Caco-2 (cell line): ENCODE data around the gene WNT3A. TPM values are rescaled to one million over a fixed set of nuclear protein-coding genes. Genes with fewer than 3 reads are reported as not detected.

Experiments used
- BruUV-seq: library from RNA; stranded (reverse); fragments of 400-500 nt; replicated peaks from 2 replicates; lab custom pipeline; 2021; lab: Mats Ljungman, UMichigan
- CTCF ChIA-PET: fragments of 300-600 bp; sonication (Branson Sonifier 250); formaldehyde crosslinking; loops from one replicate; lab custom pipeline; 2022; ENCODE audit warnings: antibody characterized with exemption; lab: Charles Lee
- POLR2A ChIA-PET: fragments of 300-600 bp; sonication (Branson Sonifier 250); formaldehyde crosslinking; loops from one replicate; lab custom pipeline; 2022; ENCODE audit warnings: antibody characterized with exemption; lab: Charles Lee
- DNase-seq, 2 experiments: peaks; one replicate each; pipeline versions ENCODE4 v3.0.0 to v3.0.0-alpha.2; 2020 to 2022
- H3K27me3 ChIP-seq: replicated peaks from 2 replicates; pipeline ENCODE4 v1.6.0; 2011; ENCODE audit warnings: low read length; ENCODE audit not compliant: control insufficient read depth, insufficient read depth
- H3K36me3 ChIP-seq: 2 replicates; pipeline ENCODE4 v1.5.1; 2011; ENCODE audit warnings: low read length; ENCODE audit not compliant: control insufficient read depth, insufficient read depth
- H3K4me1 ChIP-seq: fragments of 250-450 bp; sonication (Bioruptor Pico); 2 replicates; pipeline ENCODE4 v1.5.1; 2020; ENCODE audit warnings: mild to moderate bottlenecking
- H3K4me3 ChIP-seq: 2 replicates; pipeline ENCODE4 v1.5.1; 2011; ENCODE audit warnings: low read depth, mild to moderate bottlenecking, control low read depth, low read length
- H3K9me3 ChIP-seq: fragments of 250-450 bp; sonication (Bioruptor Pico); 2 replicates; pipeline ENCODE4 v1.5.1; 2020; ENCODE audit warnings: mild to moderate bottlenecking, moderate library complexity
- H3K27ac Mint-ChIP-seq: one replicate; pipeline ENCODE4 v1.8.0; 2022; ENCODE audit warnings: mixed read lengths; ENCODE audit not compliant: unreplicated experiment
- H3K27me3 Mint-ChIP-seq: one replicate; pipeline ENCODE4 v1.8.0; 2022; ENCODE audit warnings: mixed read lengths; ENCODE audit not compliant: insufficient read depth, unreplicated experiment
- H3K36me3 Mint-ChIP-seq: one replicate; pipeline ENCODE4 v1.8.0; 2022; ENCODE audit warnings: mild to moderate bottlenecking, mixed read lengths; ENCODE audit not compliant: insufficient read depth, unreplicated experiment
- H3K4me1 Mint-ChIP-seq: one replicate; pipeline ENCODE4 v1.8.0; 2022; ENCODE audit warnings: low read depth, mixed read lengths; ENCODE audit not compliant: unreplicated experiment
- H3K4me3 Mint-ChIP-seq: one replicate; pipeline ENCODE4 v1.8.0; 2022; ENCODE audit warnings: mild to moderate bottlenecking, moderate library complexity, mixed read lengths; ENCODE audit not compliant: unreplicated experiment
- H3K9me3 Mint-ChIP-seq: one replicate; pipeline ENCODE4 v1.8.0; 2022; ENCODE audit warnings: mixed read lengths; ENCODE audit not compliant: unreplicated experiment
- CTCF ChIP-seq, 2 experiments: fragments of 200-600 bp in 1 of 2; IDR thresholded peaks; 1 replicate in 1 of 2; 2 replicates in 1 of 2; pipeline versions ENCODE4 v1.5.1 to v1.8.0; 2011 to 2022; ENCODE audit warnings: antibody characterized with exemption in 1 of 2, control low read depth in 1 of 2, inconsistent platforms in 1 of 2, low read depth in 1 of 2, low read length in 1 of 2, mild to moderate bottlenecking in 1 of 2, moderate library complexity in 1 of 2; ENCODE audit not compliant: insufficient read depth in 1 of 2, severe bottlenecking in 1 of 2, unreplicated experiment in 1 of 2
- intact Hi-C: fragments of 100-400 bp; cut with micrococcal nuclease; formaldehyde crosslinking; loops from one replicate; pipeline ENCODE4 v1.10.0; 2022; ENCODE audit not compliant: unreplicated experiment
- total RNA-seq: library from RNA; stranded (reverse); gene quantifications from 2 replicates; pipeline ENCODE4 v1.2.3, GENCODE V29; 2022

Gene WNT3A
- total RNA-seq, 1 experiment from 2014 or later, result 0.09 TPM

GRCh38 chr1:228085287-228085951, 78.6 kb downstream of the WNT3A start:
- Mint-ChIP-seq H3K36me3 (peaks cover 70% of the 10 kb centered on the region), H3K27me3 (no peaks in the 10 kb centered on the region), H3K27ac (peak overlapping the region; percentile 95), H3K4me1 (peaks cover 27% of the 10 kb centered on the region), H3K4me3 (peak overlapping the region; percentile 93), H3K9me3 (no peaks in the 10 kb centered on the region)
- POLR2A ChIA-PET, result no interaction called here
- CTCF ChIA-PET, result no interaction called here
- no peak overlapping the region for H3K4me3 ChIP-seq
- H3K4me1 ChIP-seq, result peaks cover 23% of the 10 kb centered on the region
- intact Hi-C loops, result loop anchor here (2.0 kb wide), 1 partner anchor 15 kb away; no protein-coding TSS in a partner anchor
- no peaks in the 10 kb centered on the region for H3K9me3 ChIP-seq
- no peak for TF ChIP-seq CTCF (IDR thresholded peaks at IDR 0.05; ENCODE audit: insufficient read depth in 1 of 2, low read depth in 1 of 2, low read length in 1 of 2, severe bottlenecking in 1 of 2, unreplicated experiment in 1 of 2)
- peak in 1 of 2 experiments; percentile 55 for DNase-seq
- BruUV-seq, result no TSS peak
- peaks cover 6% of the 10 kb centered on the region for H3K36me3 ChIP-seq
- H3K27me3 ChIP-seq, result no peaks in the 10 kb centered on the region

- Histone ChIP-seq H3K36me3 (peaks cover 11% of the 10 kb centered on the region), H3K9me3 (no peaks in the 10 kb centered on the region; the same call in 1 of the 2 replicates), H3K4me1 (peaks cover 26% of the 10 kb centered on the region), H3K27me3 (no peaks in the 10 kb centered on the region), H3K4me3 (no peak overlapping the region)
- Mint-ChIP-seq H3K36me3 (peaks cover 94% of the 10 kb centered on the region), H3K4me1 (peaks cover 27% of the 10 kb centered on the region), H3K27me3 (no peaks in the 10 kb centered on the region), H3K9me3 (no peaks in the 10 kb centered on the region), H3K4me3 (no peak overlapping the region), H3K27ac (peak overlapping the region; percentile 87)
- BruUV-seq, result no TSS peak
- no peak for DNase-seq
- intact Hi-C loops, result no loop called here
- ChIA-PET CTCF (no interaction called here), POLR2A (no interaction called here)
- TF ChIP-seq CTCF (IDR thresholded peaks at IDR 0.05; ENCODE audit: insufficient read depth in 1 of 2, low read depth in 1 of 2, low read length in 1 of 2, severe bottlenecking in 1 of 2, unreplicated experiment in 1 of 2), result no peak
Observed at GRCh38 chr1:228087771-228088251, 81.0 kb downstream of the WNT3A start.

- H3K4me3 ChIP-seq, result no peak overlapping the region
Observed at GRCh38 chr1:228088586-228089498, 82.0 kb downstream of the WNT3A start.

More at GRCh38 chr1:228088586-228089498, 82.0 kb downstream of the WNT3A start:
- intact Hi-C loops, result no loop called here
- Histone ChIP-seq H3K36me3 (peaks cover 11% of the 10 kb centered on the region), H3K4me1 (peaks cover 30% of the 10 kb centered on the region), H3K27me3 (no peaks in the 10 kb centered on the region), H3K9me3 (peaks cover 5% of the 10 kb centered on the region; the same call in 1 of the 2 replicates)
- Mint-ChIP-seq H3K4me3 (no peak overlapping the region), H3K36me3 (peaks cover 96% of the 10 kb centered on the region), H3K4me1 (peaks cover 27% of the 10 kb centered on the region), H3K27ac (peak overlapping the region; percentile 87), H3K9me3 (no peaks in the 10 kb centered on the region), H3K27me3 (no peaks in the 10 kb centered on the region)
- ChIA-PET POLR2A (no interaction called here), CTCF (no interaction called here)
- BruUV-seq, result no TSS peak
- DNase-seq, result no peak
- no peak for TF ChIP-seq CTCF (IDR thresholded peaks at IDR 0.05; ENCODE audit: insufficient read depth in 1 of 2, low read depth in 1 of 2, low read length in 1 of 2, severe bottlenecking in 1 of 2, unreplicated experiment in 1 of 2)
